HS-27A (cell line): Measurements from ENCODE around the gene LRRK1.
"Not testable (repeated sequence)": the region's sequence is repeated elsewhere in the genome, so short reads cannot be mapped to it uniquely, and the experiment has no call there.

Source experiments
- DNase-seq: peaks from one replicate; pipeline ENCODE4 v3.0.0-alpha.2; 2012; ENCODE audit warnings: low read depth, missing footprints

LRRK1 gene

GRCh38 chr15:101093958-101094357 lies 174.8 kb downstream of the LRRK1 start:
- DNase-seq: no peak

DNA sequence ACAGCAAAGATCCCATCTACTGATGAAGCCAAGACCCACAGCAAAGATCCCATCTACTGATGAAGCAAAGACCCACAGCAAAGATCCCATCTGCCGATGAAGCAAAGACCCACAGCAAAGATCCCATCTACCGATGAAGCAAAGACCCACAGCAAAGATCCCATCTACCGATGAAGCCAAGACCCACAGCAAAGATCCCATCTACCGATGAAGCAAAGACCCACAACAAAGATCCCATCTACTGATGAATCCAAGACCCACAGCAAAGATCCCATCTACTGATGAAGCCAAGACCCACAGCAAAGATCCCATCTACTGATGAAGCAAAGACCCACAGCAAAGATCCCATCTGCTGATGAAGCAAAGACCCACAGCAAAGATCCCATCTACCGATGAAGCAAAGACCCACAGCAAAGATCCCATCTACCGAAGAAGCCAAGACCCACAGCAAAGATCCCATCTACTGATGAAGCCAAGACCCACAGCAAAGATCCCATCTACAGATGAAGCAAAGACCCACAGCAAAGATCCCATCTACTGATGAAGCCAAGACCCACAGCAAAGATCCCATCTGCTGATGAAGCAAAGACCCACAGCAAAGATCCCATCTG lies 176.7 kb downstream of the LRRK1 start:
- DNase-seq: not testable (repeated sequence)

GRCh38 chr15:101097111-101097510 lies 178.0 kb downstream of the LRRK1 start:
- DNase-seq: no peak

DNA sequence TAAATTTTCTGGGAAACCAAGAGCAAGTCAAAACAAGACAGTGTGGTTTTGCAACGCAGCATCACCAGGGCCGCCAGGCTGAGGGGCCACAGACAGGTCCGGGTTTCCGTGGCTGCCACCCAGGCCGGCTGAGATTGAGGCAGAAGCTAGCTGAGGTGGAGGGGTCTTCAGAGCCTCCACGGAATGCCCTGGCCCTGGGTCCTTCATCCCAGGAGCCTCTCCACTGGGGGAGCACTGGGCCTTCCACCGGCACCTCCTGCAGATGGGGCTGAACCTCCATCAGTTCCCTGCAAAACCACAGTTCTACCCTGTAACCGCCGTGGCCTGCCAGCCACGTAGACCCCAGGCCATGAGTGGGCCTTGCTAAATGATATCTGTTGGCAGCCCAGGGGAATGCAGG lies 180.0 kb downstream of the LRRK1 start:
- DNase-seq: no peak

GRCh38 chr15:101100118-101100517 lies 181.0 kb downstream of the LRRK1 start:
- DNase-seq: no peak

DNA sequence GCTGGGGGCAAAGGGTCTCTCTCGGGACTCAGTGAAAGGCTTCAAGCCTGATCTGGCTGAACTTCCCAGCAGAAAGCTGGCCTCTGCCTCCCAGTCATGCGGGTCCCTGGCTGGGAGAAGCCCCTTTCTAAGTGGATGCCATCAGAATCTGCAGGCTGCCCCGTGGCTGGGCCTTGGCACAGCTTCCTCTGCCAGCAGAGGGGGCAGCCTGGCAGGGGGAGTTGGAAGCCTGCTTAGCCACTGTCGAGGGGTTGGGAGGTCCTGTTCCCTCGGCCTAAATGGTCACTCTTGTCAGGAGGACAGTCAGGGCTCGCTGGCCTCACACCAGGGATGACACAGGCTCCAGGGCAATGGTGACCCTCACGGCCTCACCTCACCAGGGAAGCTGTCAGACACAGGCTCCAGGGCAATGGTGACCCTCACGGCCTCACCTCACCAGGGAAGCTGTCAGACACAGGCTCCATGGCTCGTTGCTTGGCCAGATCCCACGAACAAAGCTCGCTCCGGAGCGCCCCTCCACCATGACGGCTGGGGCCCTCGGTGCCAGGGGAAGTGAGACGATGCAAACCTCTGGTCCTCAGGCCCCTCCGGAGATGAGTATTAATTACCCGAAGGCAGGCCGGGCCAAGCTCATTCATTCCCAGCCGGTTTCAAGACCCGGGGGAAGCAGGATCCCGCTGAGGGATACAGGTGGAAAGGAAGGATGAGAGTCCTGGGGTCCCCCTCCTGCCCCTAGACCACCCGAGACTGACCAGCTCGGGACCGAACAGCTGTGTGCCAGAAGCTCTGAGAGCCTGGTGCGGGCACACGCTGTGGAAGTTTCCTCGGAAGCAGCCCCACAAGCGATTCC lies 181.7 kb downstream of the LRRK1 start:
- DNase-seq: no peak

- no peak for DNase-seq
Measured at GRCh38 chr15:101101676-101102075, 182.5 kb downstream of the LRRK1 start.

- DNase-seq: no peak
Measured at GRCh38 chr15:101102746-101103145, 183.6 kb downstream of the LRRK1 start.

DNA sequence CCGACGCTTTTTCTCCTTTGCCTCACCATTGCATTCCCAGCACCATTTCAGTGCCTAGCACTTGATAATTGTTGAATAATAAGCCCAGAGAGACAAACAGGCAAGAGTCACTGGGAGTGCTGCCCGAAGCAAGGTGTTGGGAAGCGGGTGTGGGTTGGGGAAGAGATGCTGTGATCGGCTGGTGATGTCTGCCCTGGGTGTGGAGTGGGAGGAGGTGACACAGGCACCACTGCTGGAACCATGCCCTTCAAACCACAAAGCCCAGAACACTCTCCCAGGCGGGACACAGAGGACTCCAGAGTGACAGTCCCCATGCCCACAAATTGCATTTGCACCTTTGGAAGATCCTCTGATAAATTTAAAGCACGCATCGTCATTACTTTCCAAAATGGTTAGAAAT lies 184.4 kb downstream of the LRRK1 start:
- no peak for DNase-seq

DNA sequence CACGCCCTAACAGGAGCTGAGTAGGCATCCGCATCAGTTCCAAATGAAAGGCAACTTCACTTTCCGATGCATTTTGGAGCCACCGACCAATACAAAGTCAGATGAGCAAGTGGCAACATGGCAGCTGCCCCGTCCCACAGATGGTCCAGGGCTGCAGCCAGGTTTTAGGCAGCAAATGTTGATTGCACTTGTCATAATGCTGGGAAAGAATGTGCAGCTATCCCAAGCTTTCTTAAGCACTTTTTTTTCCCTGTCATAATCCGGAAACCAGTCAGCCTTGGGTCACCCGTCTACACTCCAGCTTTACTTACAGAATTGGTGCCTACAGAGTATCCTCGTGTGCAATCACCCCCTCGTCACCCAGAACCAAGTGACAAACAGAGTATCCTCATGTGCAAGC lies 185.0 kb downstream of the LRRK1 start:
- DNase-seq: no peak

GRCh38 chr15:101105059-101105891 lies 186.1 kb downstream of the LRRK1 start:
- DNase-seq: no peak

DNA sequence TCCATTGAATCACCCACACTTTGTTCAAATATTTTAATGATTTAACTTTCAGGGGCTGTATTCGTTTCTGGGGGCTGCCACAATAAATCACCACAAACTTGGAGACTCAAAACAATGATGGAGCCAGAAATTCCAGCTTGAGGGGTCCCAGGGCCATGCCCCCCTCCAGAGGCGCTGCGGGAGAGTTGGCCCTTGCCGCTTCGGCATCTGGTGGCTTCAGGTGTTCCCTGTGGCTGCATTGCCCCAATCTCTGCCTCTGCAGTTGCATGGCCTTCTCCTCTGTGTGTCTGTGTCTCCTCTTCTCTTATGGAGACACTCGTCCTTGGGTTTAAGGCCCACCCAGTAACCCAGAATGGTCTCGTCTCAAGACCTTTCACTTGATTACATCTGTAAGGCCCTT lies 187.9 kb downstream of the LRRK1 start:
- no peak for DNase-seq

DNA sequence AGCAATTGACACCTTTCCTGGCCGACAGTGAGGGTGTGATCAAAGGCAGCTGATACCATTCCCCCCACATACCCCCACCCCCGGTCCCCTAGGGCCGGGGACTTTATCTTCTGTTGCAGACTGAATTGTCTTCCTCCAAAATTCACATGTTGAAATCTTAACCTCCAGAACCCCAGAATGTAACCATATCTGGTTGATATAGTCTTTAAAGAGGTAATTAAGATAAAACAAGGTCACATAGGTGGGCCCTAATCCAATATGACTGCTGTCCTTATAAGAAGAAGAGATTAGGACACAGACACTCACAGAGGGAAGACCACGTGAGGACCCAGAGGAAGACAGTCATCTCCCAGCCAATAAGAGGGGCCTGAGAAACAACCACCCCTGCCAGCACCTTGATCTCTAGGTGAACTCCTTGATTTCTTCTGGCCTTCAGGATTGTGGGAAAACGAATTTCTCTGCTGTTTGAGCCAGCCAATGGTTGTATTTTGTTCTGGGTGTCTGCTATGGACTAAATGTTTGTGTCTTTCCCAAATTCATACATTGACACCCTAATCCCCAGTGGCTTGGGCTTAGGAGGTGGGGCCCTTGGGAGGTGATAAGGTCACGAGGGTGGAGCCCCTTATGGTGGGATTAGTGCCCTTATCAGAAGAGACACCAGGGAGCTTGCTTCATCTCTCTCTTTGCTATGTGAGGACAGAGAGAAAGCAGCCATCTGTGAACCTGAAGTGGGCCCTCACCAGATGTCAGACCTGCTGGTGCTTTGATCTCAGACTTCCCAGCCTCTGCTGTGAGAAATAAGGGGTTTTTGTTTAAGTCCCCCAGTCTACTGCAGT lies 188.7 kb downstream of the LRRK1 start:
- no peak for DNase-seq

- DNase-seq: no peak
Measured at GRCh38 chr15:101108461-101108775, 189.3 kb downstream of the LRRK1 start.

- DNase-seq: no peak
Measured at GRCh38 chr15:101108791-101109190, 189.6 kb downstream of the LRRK1 start.

GRCh38 chr15:101110681-101111569 lies 191.8 kb downstream of the LRRK1 start:
- DNase-seq: no peak

DNA sequence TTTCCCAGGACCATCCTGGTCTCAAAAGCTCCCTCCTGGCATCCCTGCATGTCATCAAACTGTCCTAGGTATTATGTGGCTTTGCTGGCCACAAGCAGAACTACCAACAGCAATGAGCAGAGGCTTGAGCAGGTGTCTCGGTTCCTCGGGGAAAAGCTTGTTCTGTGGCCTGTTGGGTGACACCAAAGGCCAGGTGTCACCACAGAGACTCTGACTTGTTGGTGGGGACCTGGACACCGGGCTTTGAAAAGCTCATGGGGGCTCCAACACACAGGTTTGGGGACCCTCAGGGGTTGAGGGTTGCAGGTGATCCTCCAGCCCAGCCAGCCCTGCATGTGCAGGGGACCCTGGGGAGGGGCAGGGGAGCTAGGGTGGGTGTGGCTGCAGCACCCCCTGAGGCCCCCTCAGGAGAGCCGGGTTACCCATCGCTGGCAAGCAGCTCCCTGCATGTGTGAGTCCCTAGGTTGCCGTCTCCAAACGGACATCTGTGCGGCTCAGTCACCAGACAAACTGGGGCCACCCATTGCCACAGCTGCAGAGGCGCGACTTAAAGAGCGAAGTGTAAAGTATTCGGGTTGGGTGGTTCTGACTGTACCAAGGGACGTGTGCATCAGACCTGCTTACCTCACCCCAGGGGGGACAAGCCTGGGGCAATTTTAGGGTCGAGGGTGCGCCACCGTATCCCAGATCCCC lies 192.6 kb downstream of the LRRK1 start:
- no peak for DNase-seq

DNA sequence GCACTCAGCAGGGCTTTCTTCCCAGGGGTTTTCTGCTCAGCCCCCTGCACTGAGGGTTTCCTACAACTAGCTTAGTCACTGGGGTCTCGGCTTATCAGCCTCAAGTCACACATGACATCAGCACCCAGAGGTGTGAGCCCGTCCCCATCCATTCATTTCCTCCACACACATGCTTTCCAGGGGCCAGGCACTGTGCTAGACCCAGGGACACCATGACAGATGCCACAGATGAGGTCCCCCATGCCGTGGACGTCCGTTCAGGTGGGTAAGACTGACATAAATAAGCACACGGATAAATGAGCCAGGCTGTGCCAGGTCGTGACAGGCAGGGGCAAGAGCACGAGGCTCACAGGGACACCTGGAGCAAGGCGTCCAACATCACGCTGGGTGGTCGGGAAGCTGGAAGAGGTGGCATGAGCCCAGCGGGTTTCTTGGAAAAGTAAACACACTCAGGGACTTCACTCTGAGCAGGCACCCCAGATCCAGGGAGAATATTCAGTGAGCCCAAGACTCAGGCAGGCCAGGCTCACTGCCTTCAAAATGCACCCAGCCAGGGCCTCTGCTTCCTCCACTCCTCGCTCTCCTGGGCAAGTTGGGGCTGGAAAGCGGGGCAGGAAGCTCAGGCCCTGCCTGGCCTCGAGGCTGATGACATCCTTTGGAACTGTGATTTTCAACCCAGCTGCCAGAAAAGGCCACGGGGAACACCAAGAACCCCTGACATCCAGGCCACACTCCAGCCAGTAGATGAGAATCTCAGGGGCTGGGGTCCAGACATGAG lies 193.4 kb downstream of the LRRK1 start:
- DNase-seq: no peak
